Ovary (tissue), 3 donors: ENCODE results near the gene HELB.
"Not testable (repeated sequence)": the region's sequence is repeated elsewhere in the genome, so short reads cannot be mapped to it uniquely, and the experiment has no call there.

ENCODE experiments used
- EP300 ChIP-seq: sonication (generic); formaldehyde crosslinking; IDR thresholded peaks from one replicate; pipeline ENCODE4 v1.6.1; 2017; ENCODE audit warnings: antibody characterized with exemption
- POLR2A ChIP-seq: fragments of 450-650 bp; IDR thresholded peaks from one replicate; pipeline ENCODE4 v1.6.1; 2017; ENCODE audit warnings: antibody characterized with exemption, mild to moderate bottlenecking, moderate library complexity
- TF ChIP-seq, protein P1 (sequence below), 3 donors: fragments of 450-650 bp in 2 of 3; fragments of 200-600 bp in 1 of 3; IDR thresholded peaks; one replicate each; pipeline versions ENCODE4 v1.5.1 to v1.8.0; 2016 to 2022; ENCODE audit warnings: antibody characterized with exemption in 3 of 3, mild to moderate bottlenecking in 1 of 3
- donor health status: DM: no; HTN: no; CAD: no.

- TF ChIP-seq, protein P1, sequence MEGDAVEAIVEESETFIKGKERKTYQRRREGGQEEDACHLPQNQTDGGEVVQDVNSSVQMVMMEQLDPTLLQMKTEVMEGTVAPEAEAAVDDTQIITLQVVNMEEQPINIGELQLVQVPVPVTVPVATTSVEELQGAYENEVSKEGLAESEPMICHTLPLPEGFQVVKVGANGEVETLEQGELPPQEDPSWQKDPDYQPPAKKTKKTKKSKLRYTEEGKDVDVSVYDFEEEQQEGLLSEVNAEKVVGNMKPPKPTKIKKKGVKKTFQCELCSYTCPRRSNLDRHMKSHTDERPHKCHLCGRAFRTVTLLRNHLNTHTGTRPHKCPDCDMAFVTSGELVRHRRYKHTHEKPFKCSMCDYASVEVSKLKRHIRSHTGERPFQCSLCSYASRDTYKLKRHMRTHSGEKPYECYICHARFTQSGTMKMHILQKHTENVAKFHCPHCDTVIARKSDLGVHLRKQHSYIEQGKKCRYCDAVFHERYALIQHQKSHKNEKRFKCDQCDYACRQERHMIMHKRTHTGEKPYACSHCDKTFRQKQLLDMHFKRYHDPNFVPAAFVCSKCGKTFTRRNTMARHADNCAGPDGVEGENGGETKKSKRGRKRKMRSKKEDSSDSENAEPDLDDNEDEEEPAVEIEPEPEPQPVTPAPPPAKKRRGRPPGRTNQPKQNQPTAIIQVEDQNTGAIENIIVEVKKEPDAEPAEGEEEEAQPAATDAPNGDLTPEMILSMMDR (IDR thresholded peaks at IDR 0.05) = not testable (repeated sequence)
- TF ChIP-seq POLR2A, EP300: not testable (repeated sequence)
Measured at GRCh38 chr12:66303316-66303804, 1.1 kb downstream of the HELB start.
